B cell (primary cell): ENCODE results near the gene PPP2R5A. TPM values are rescaled to one million over a fixed set of nuclear protein-coding genes. Genes with fewer than 3 reads are reported as not detected.
A peak's percentile ranks its signal among the peaks of the same experiment; 100 is the strongest.
"Not testable (repeated sequence)": the region's sequence is repeated elsewhere in the genome, so short reads cannot be mapped to it uniquely, and the experiment has no call there.

Source experiments
- ATAC-seq: fragments of 200-7000 bp; cut with Tn5 transposase; one replicate; pipeline ENCODE4 v1.10.0; 2021; ENCODE audit warnings: low read depth, mild to moderate bottlenecking, moderate number of reproducible peaks, moderate library complexity
- CTCF ChIA-PET: fragments of 350-600 bp; sonication (Branson Sonifier 250); formaldehyde crosslinking; loops from one replicate; lab custom pipeline; 2021; ENCODE audit warnings: antibody characterized with exemption, inconsistent platforms; lab: Charles Lee
- POLR2A ChIA-PET: fragments of 350-600 bp; sonication (Branson Sonifier 250); formaldehyde crosslinking; loops from one replicate; lab custom pipeline; 2021; ENCODE audit warnings: antibody characterized with exemption; lab: Charles Lee
- DNase-seq: peaks from one replicate; pipeline ENCODE4 v3.0.0; 2013
- H2AFZ ChIP-seq: 2 replicates; pipeline ENCODE4 v1.6.1; 2012; ENCODE audit warnings: mild to moderate bottlenecking, low read depth, low read length; ENCODE audit not compliant: insufficient read depth, poor library complexity, severe bottlenecking
- H3K27ac ChIP-seq, 2 donors: 1 replicate in 1 of 2; 2 replicates in 1 of 2; pipeline ENCODE4 v1.5.1; 2012 to 2013; ENCODE audit warnings: low read length in 2 of 2, mild to moderate bottlenecking in 2 of 2, moderate library complexity in 1 of 2
- H3K27me3 ChIP-seq, 4 experiments: fragments of 200-600 bp in 1 of 4; sonication (generic) in 1 of 4; replicated peaks in 1 of 4; 1 replicate in 2 of 4; 2 replicates in 2 of 4; pipeline versions ENCODE4 v1.6.1 to v1.7.0; 2013 to 2016; ENCODE audit warnings: low read length in 3 of 4, mild to moderate bottlenecking in 2 of 4, mixed read lengths in 1 of 4, moderate library complexity in 1 of 4; ENCODE audit not compliant: insufficient read depth in 4 of 4, control insufficient read depth in 3 of 4; ENCODE audit errors: control extremely low read depth in 1 of 4
- H3K36me3 ChIP-seq, 2 experiments: replicated peaks in 1 of 2; 1 replicate in 1 of 2; 2 replicates in 1 of 2; pipeline versions ENCODE4 v1.6.1 to v1.7.1; 2013; ENCODE audit warnings: low read length in 1 of 2; ENCODE audit not compliant: insufficient read depth in 2 of 2, control insufficient read depth in 1 of 2; ENCODE audit errors: control extremely low read depth in 1 of 2, extremely low read depth in 1 of 2
- H3K4me1 ChIP-seq, 2 donors: fragments of 200-600 bp in 1 of 2; sonication (generic) in 1 of 2; 1 replicate in 1 of 2; 2 replicates in 1 of 2; pipeline versions ENCODE4 v1.5.1 to v1.6.1; 2013 to 2017; ENCODE audit warnings: low read length in 2 of 2; ENCODE audit not compliant: control insufficient read depth in 2 of 2, insufficient read depth in 2 of 2
- H3K4me2 ChIP-seq: replicated peaks from 2 replicates; pipeline ENCODE3; 2012; ENCODE audit warnings: mild to moderate bottlenecking, low read depth, low read length; ENCODE audit not compliant: poor library complexity, severe bottlenecking
- H3K4me3 ChIP-seq, 5 experiments: fragments of 200-600 bp in 1 of 5; sonication (generic) in 1 of 5; 1 replicate in 3 of 5; 2 replicates in 2 of 5; pipeline versions ENCODE4 v1.5.1 to v1.7.0; 2011 to 2016; ENCODE audit warnings: low read length in 4 of 5, mild to moderate bottlenecking in 4 of 5, low read depth in 2 of 5, control low read depth in 1 of 5, moderate library complexity in 1 of 5; ENCODE audit not compliant: insufficient read depth in 1 of 5; ENCODE audit errors: control extremely low read depth in 1 of 5, extremely low read depth in 1 of 5
- H3K79me2 ChIP-seq: fragments of 200-600 bp; sonication (generic); one replicate; pipeline ENCODE4 v1.6.0; 2016; ENCODE audit warnings: low read length; ENCODE audit not compliant: control insufficient read depth, insufficient read depth
- H3K9ac ChIP-seq: fragments of 200-600 bp; sonication (generic); 2 replicates; pipeline ENCODE4 v1.6.1; 2017; ENCODE audit warnings: mild to moderate bottlenecking, low read length, moderate library complexity
- H3K9me3 ChIP-seq, 3 donors: one replicate each; pipeline versions ENCODE4 v1.6.1 to v1.7.1; 2013; ENCODE audit warnings: low read length in 2 of 3; ENCODE audit not compliant: control insufficient read depth in 2 of 3, insufficient read depth in 1 of 3; ENCODE audit errors: control extremely low read depth in 1 of 3
- H4K20me1 ChIP-seq: 2 replicates; pipeline ENCODE4 v1.6.0; 2012; ENCODE audit warnings: mild to moderate bottlenecking, low read length; ENCODE audit not compliant: insufficient read depth, control insufficient read depth, poor library complexity, severe bottlenecking
- H3K27ac Mint-ChIP-seq: one replicate; pipeline ENCODE4 v1.8.0; 2021; ENCODE audit warnings: mixed read lengths
- H3K27me3 Mint-ChIP-seq: one replicate; pipeline ENCODE4 v1.8.0; 2021; ENCODE audit warnings: mixed read lengths
- H3K4me1 Mint-ChIP-seq: one replicate; pipeline ENCODE4 v1.8.0; 2021; ENCODE audit warnings: mixed read lengths
- H3K4me3 Mint-ChIP-seq: one replicate; pipeline ENCODE4 v1.8.0; 2021; ENCODE audit warnings: mixed read lengths
- H3K9me3 Mint-ChIP-seq: one replicate; pipeline ENCODE4 v1.8.0; 2022; ENCODE audit warnings: mixed read lengths; ENCODE audit not compliant: insufficient read depth
- CTCF ChIP-seq: fragments of 200-600 bp; IDR thresholded peaks from one replicate; pipeline ENCODE4 v1.8.0; 2022; ENCODE audit warnings: antibody characterized with exemption, mild to moderate bottlenecking
- EZH2 ChIP-seq: IDR thresholded peaks from 2 replicates; pipeline ENCODE4 v1.6.1; 2012; ENCODE audit warnings: borderline replicate concordance, low read depth, mild to moderate bottlenecking, moderate library complexity, low read length; ENCODE audit not compliant: insufficient read depth, poor library complexity, severe bottlenecking
- WGBS: methylation state at CpG from one replicate; pipeline ENCODE4 v1.1.5; 2013; ENCODE audit warnings: missing lambda C conversion rate; ENCODE audit not compliant: insufficient coverage; 5-methylcytosine and 5-hydroxymethylcytosine counted together
- intact Hi-C: fragments of 100-400 bp; cut with micrococcal nuclease; formaldehyde crosslinking; loops from one replicate; pipeline ENCODE4 v1.10.0; 2022
- polyA plus RNA-seq: library from polyadenylated mRNA; depleted of rRNA; stranded (reverse); fragments of >200 nt; gene quantifications from 2 replicates; pipeline ENCODE4 v1.2.3, GENCODE V29; 2012
- total RNA-seq, 2 donors: library from RNA; stranded (reverse); fragments of 120-200 nt in 1 of 2; gene quantifications; 1 replicate in 1 of 2; 2 replicates in 1 of 2; pipeline versions ENCODE4 v1.2.3 to v1.2.4, GENCODE V29; 2013 to 2022

Gene PPP2R5A
- total and polyA plus RNA-seq, 2 donors (not counting 1 experiment from before 2014, with no cell fraction given): 22.4 to 43.4 TPM

- ChIA-PET POLR2A (interaction anchor here (0.8 kb wide), 1 partner anchor 251 kb away, joined by 3 read pairs; no protein-coding TSS in a partner anchor), CTCF (interaction anchor here (1.7 to 3.4 kb wide), 6 partner anchors 169 to 607 kb away, joined by 8 to 37 read pairs (median 14); partner anchors contain the start of genes DTL and INTS7)
- peak overlapping the region; percentile 89 to 90 for H3K27ac ChIP-seq
- peaks cover 19% of the 10 kb centered on the region for H4K20me1 ChIP-seq
- H3K9me3 Mint-ChIP-seq: no peaks in the 10 kb centered on the region
- peak overlapping the region; percentile 82 for H2AFZ ChIP-seq
- H3K4me3 ChIP-seq: peak overlapping the region; percentile 75 to 97 (median 92)
- peak overlapping the region; percentile 84 for H3K9ac ChIP-seq
- no peaks in the 10 kb centered on the region for H3K9me3 ChIP-seq
- DNase-seq: peak; percentile 13
- ATAC-seq: no peak
- peak overlapping the region; percentile 93 for H3K4me3 Mint-ChIP-seq
- H3K27me3 Mint-ChIP-seq: no peaks in the 10 kb centered on the region
- H3K27ac Mint-ChIP-seq: peak overlapping the region; percentile 96
- peaks cover 33 to 49% of the 10 kb centered on the region in 2 donors for H3K4me1 ChIP-seq
- H3K27me3 ChIP-seq: no peaks in the 10 kb centered on the region
- intact Hi-C loops: loop anchor here (5.0 to 10.0 kb wide), 4 partner anchors 103 to 1030 kb away; partner anchors contain the start of genes NENF and RCOR3
- H3K4me1 Mint-ChIP-seq: peaks cover 62% of the 10 kb centered on the region
- WGBS: no CpG with 5 or more reads among the region's 3 CpGs
- peaks cover 60% of the 10 kb centered on the region for H3K79me2 ChIP-seq
- no peak for TF ChIP-seq EZH2
- TF ChIP-seq CTCF: no peak
- H3K36me3 ChIP-seq: no peaks in the 10 kb centered on the region
- H3K4me2 ChIP-seq: peak overlapping the region; percentile 75
These were observed 2.2 kb downstream of the PPP2R5A start for GRCh38 chr1:212287261-212287895.

DNA sequence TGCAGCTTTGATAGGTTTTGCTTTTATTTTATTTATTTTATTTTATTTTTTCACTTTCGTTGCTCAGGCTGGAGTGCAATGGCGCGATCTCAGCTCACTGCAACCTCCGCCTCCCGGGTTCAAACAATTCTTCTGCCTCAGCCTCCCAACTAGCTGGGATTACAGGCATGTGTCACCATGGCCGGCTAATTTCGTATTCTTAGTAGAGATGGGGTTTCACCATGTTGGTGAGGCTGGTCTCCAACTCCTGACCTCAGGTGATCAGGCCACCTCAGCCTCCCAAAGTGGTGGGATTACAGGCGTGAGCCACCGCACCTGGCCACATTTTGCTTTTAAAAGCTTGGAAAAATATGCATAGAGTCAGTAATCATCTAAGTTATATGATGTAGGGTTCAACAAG is 2.8 kb downstream of the PPP2R5A start:
- H3K9me3 Mint-ChIP-seq, H3K27me3 Mint-ChIP-seq, H3K9me3 ChIP-seq, POLR2A ChIA-PET, H3K27me3 ChIP-seq, ATAC-seq, H3K36me3 ChIP-seq, H2AFZ ChIP-seq, DNase-seq: not testable (repeated sequence)
- Histone ChIP-seq H3K4me2 (peak overlapping the region; percentile 49), H4K20me1 (peaks cover 25% of the 10 kb centered on the region), H3K4me3 (peak overlapping the region in 2 of 5 experiments; percentile 18 to 96), H3K27ac (peak overlapping the region in 1 of 2 donors; percentile 30), H3K79me2 (peaks cover 66% of the 10 kb centered on the region), H3K9ac (peak overlapping the region; percentile 13), H3K4me1 (peaks cover 38 to 55% of the 10 kb centered on the region in 2 donors)
- peak overlapping the region; percentile 32 for H3K27ac Mint-ChIP-seq
- WGBS: 86% methylated on average over 4 of the region's 9 CpGs
- CTCF ChIA-PET: interaction anchor here (0.7 to 3.4 kb wide), 5 partner anchors 169 to 608 kb away, joined by 3 to 37 read pairs (median 14); partner anchors contain the start of genes DTL and INTS7
- H3K4me3 Mint-ChIP-seq: peak overlapping the region; percentile 62
- H3K4me1 Mint-ChIP-seq: peaks cover 67% of the 10 kb centered on the region
- intact Hi-C loops: loop anchor here (5.0 to 10.0 kb wide), 4 partner anchors 103 to 1031 kb away; partner anchors contain the start of genes NENF and RCOR3
